Activated CD8-positive, alpha-beta T cell treated with anti-CD3 and anti-CD28 coated beads, Interleukin-2, amount 10 ng/mL, durations not matched to agents 7 days and 5 days (primary cell): ENCODE data around the gene MKX. TPM values are rescaled to one million over a fixed set of nuclear protein-coding genes. Genes with fewer than 3 reads are reported as not detected.

Source experiments
- ATAC-seq: fragments of 150-1000 bp; cut with Tn5 transposase; one replicate; pipeline ENCODE4 v1.10.0; 2021; ENCODE audit warnings: moderate library complexity
- CTCF ChIA-PET: fragments of 350-600 bp; sonication (Branson Sonifier 250); formaldehyde crosslinking; loops from one replicate; lab custom pipeline; 2021; ENCODE audit warnings: antibody characterized with exemption; lab: Charles Lee
- POLR2A ChIA-PET: fragments of 350-600 bp; sonication (Branson Sonifier 250); formaldehyde crosslinking; loops from one replicate; lab custom pipeline; 2021; ENCODE audit warnings: antibody characterized with exemption; lab: Charles Lee
- DNase-seq: peaks from one replicate; pipeline ENCODE4 v3.0.0-alpha.2; 2020
- H3K27ac Mint-ChIP-seq: one replicate; pipeline ENCODE4 v1.8.0; 2021; ENCODE audit warnings: mild to moderate bottlenecking, mixed read lengths
- H3K27me3 Mint-ChIP-seq: one replicate; pipeline ENCODE4 v1.8.0; 2021; ENCODE audit warnings: low read depth, mixed read lengths
- H3K36me3 Mint-ChIP-seq: one replicate; pipeline ENCODE4 v1.8.0; 2021; ENCODE audit warnings: low read depth, mixed read lengths
- H3K4me1 Mint-ChIP-seq: one replicate; pipeline ENCODE4 v1.8.0; 2021; ENCODE audit warnings: low read depth, mixed read lengths
- H3K4me3 Mint-ChIP-seq: one replicate; pipeline ENCODE4 v1.8.0; 2021; ENCODE audit warnings: mild to moderate bottlenecking, mixed read lengths
- H3K9me3 Mint-ChIP-seq: one replicate; pipeline ENCODE4 v1.8.0; 2022; ENCODE audit warnings: mixed read lengths; ENCODE audit not compliant: insufficient read depth
- total RNA-seq, 2 experiments: library from RNA; stranded (reverse); gene quantifications; one replicate each; pipeline ENCODE4 v1.2.3, GENCODE V29; 2021

The MKX gene
- total RNA-seq, 2 experiments from 2014 or later, result not detected

DNA sequence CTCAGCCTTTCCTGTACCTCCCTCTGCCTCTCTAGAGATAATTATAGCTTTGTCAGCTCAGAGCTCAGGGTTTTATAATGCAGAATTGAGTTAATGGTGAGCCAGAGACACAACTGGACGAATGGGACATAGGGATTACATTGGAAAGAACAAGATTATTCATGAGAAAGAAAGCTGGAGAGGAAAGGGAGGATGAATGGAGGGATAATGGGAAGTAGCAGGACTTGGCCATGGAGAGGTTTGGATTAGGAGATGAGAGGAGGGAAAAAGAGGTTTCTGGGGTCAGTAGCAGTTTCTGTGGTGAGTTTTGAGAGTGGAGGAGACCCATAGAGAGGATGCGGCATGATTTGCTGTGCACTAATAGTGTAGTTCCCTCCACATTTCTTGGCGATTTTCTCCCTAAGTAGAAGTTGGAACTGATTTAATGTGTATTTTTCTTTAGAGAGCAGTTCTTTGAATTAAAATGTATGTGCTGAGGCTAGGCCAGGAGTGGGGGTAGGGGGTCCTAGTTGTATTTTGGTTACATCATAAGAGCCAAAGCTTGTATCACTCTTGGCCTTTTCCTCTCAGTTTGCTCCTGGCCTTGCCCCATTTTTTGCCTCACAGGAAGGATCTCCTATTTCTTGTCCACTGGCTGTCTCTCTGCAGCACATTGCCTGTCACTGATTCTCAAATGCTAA lies 107.4 kb downstream of the MKX start:
- H3K27me3 Mint-ChIP-seq, result peaks cover 2% of the 10 kb centered on the region

GRCh38 chr10:27637601-27638000 lies 108.0 kb downstream of the MKX start:
- no peaks in the 10 kb centered on the region for H3K9me3 Mint-ChIP-seq
- ATAC-seq, result no peak
- H3K27me3 Mint-ChIP-seq, result no peaks in the 10 kb centered on the region
- H3K27ac Mint-ChIP-seq, result no peak overlapping the region
- CTCF ChIA-PET, result no interaction called here
- no peak for DNase-seq
- POLR2A ChIA-PET, result no interaction called here
- no peaks in the 10 kb centered on the region for H3K4me1 Mint-ChIP-seq
- H3K4me3 Mint-ChIP-seq, result no peak overlapping the region
- H3K36me3 Mint-ChIP-seq, result no peaks in the 10 kb centered on the region

More for the DNA sequence above, 107.4 kb downstream of the MKX start:
- no peak overlapping the region for H3K4me3 Mint-ChIP-seq
- no peaks in the 10 kb centered on the region for H3K36me3 Mint-ChIP-seq
- CTCF ChIA-PET, result no interaction called here
- DNase-seq (no peak), ATAC-seq (no peak)
- no peak overlapping the region for H3K27ac Mint-ChIP-seq
- H3K9me3 Mint-ChIP-seq, result no peaks in the 10 kb centered on the region
- POLR2A ChIA-PET, result no interaction called here
- H3K4me1 Mint-ChIP-seq, result no peaks in the 10 kb centered on the region

- ATAC-seq (no peak), DNase-seq (no peak)
- Mint-ChIP-seq H3K36me3 (no peaks in the 10 kb centered on the region), H3K27me3 (no peaks in the 10 kb centered on the region), H3K27ac (no peak overlapping the region), H3K4me3 (no peak overlapping the region), H3K4me1 (no peaks in the 10 kb centered on the region), H3K9me3 (no peaks in the 10 kb centered on the region)
- ChIA-PET POLR2A (no interaction called here), CTCF (no interaction called here)
Measured at GRCh38 chr10:27636816-27637215, 108.8 kb downstream of the MKX start.

- ATAC-seq, result no peak
- no peak overlapping the region for H3K4me3 Mint-ChIP-seq
- H3K36me3 Mint-ChIP-seq, result no peaks in the 10 kb centered on the region
- H3K27ac Mint-ChIP-seq, result no peak overlapping the region
- no peaks in the 10 kb centered on the region for H3K4me1 Mint-ChIP-seq
- no peaks in the 10 kb centered on the region for H3K27me3 Mint-ChIP-seq
- no peak for DNase-seq
- H3K9me3 Mint-ChIP-seq, result no peaks in the 10 kb centered on the region
- ChIA-PET POLR2A (no interaction called here), CTCF (no interaction called here)
Measured at GRCh38 chr10:27635699-27636270, 109.8 kb downstream of the MKX start.

- DNase-seq (no peak), ATAC-seq (no peak)
- Mint-ChIP-seq H3K27ac (no peak overlapping the region), H3K27me3 (no peaks in the 10 kb centered on the region), H3K4me1 (no peaks in the 10 kb centered on the region), H3K9me3 (no peaks in the 10 kb centered on the region), H3K4me3 (no peak overlapping the region), H3K36me3 (no peaks in the 10 kb centered on the region)
- CTCF ChIA-PET, result no interaction called here
- POLR2A ChIA-PET, result no interaction called here
Measured at GRCh38 chr10:27635290-27635689, 110.3 kb downstream of the MKX start.

DNA sequence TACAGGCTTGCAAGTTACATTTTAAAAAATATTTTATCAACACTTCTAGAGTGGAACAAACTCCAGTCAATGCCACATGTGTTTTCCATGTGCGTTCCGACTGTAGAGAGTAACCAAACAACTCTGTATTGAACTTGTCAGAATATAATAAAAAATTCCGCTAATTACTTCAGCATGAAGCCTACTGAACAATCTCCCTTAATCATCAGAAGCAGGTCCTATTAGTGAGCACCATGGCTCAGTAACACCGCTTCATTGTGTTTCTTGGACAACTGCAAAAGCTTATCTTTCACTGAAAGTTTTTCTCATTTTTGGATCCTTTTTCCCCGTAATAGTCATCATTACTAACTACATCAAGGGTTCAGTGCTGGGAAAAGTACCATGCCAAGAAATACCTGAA lies 117.0 kb downstream of the MKX start:
- DNase-seq, result no peak
- POLR2A ChIA-PET, result interaction anchor here (0.6 kb wide), 1 partner anchor 8 kb away, joined by 3 read pairs; no protein-coding TSS in a partner anchor
- Mint-ChIP-seq H3K27me3 (peaks cover 4% of the 10 kb centered on the region), H3K27ac (no peak overlapping the region), H3K4me3 (no peak overlapping the region), H3K4me1 (no peaks in the 10 kb centered on the region), H3K9me3 (no peaks in the 10 kb centered on the region), H3K36me3 (no peaks in the 10 kb centered on the region)
- CTCF ChIA-PET, result interaction anchor here (1.0 kb wide), 1 partner anchor 613 kb away, joined by 3 read pairs; no protein-coding TSS in a partner anchor
- no peak for ATAC-seq

DNA sequence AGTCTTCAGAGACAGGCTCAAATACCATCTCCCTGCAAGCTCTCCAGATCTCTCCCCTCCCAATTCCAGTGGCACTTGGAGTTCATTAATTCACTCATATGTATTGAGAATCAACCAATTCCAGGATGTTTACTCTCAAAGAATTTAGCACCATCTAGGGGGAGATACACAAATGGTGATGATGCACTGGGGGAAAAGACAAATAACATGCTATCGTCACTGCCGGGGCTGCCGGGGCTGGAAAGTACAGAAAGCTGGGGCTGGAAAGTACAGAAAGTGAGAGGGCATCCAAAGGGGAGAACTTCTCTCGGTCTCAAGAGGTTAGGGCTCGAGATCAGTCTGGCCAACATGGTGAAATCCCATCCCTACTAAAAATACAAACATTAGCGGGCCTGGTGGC lies 118.7 kb downstream of the MKX start:
- no peak for ATAC-seq
- no peaks in the 10 kb centered on the region for H3K9me3 Mint-ChIP-seq
- ChIA-PET CTCF (no interaction called here), POLR2A (no interaction called here)
- H3K27me3 Mint-ChIP-seq, result peaks cover 4% of the 10 kb centered on the region
- no peaks in the 10 kb centered on the region for H3K36me3 Mint-ChIP-seq
- H3K4me1 Mint-ChIP-seq, result no peaks in the 10 kb centered on the region
- no peak overlapping the region for H3K4me3 Mint-ChIP-seq
- no peak for DNase-seq
- H3K27ac Mint-ChIP-seq, result no peak overlapping the region

DNA sequence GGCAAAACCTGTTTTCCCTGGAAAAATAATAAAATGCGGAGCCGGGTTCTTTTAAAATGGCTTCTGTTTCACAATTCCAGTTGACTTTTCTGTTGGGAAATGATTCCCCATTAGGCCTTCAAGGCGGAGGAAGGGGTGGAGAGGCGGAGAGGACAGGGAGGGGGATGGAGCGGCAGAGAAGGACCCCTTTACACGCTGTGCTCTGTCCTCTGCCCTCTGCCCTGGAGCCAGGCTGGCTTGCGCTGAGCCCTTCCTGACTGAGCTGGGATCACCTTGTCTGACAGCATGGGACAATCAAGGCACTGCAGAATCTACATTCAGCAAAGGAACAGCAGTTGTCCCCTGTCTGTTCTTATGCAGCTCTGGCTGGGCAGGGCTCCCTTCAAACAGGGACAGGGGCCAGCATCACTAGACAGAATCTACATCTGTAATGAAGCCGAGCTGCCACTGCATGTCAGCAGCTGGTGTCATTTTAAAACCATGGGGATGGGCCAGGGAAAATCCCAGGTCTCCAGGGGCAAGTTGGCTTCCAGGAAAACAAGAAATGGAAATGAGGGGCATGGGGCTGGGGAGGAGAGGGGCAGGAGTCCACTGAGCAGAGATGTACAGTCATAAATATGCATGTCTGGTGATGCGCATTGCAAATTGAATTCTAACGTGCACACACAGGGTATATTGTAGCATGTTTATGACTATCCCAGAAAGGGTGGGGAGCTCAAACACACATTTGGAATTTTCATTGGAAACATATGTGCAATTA lies 120.0 kb downstream of the MKX start:
- ATAC-seq, result no peak
- Mint-ChIP-seq H3K36me3 (no peaks in the 10 kb centered on the region), H3K9me3 (no peaks in the 10 kb centered on the region), H3K27me3 (peaks cover 4% of the 10 kb centered on the region), H3K27ac (no peak overlapping the region), H3K4me1 (no peaks in the 10 kb centered on the region), H3K4me3 (no peak overlapping the region)
- POLR2A ChIA-PET, result no interaction called here
- CTCF ChIA-PET, result no interaction called here
- no peak for DNase-seq

DNA sequence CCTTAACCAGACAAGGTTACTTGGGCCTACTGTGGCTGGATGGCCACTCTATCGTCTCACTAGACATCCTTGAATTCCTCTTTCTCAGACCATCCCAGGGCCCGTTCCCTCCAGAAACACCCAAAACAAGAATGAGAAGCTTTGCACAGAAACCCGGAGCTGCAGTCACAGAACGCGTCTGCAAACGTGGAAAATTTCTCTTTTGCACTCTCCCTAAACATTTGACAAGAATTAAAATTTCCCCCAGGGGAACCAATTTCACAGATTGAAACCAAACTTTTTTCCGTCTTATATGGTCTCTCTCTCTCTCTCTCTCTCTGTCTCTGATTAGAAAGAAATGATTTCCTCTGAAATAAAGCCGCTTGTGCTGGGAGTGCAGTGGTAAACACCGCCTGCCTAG lies 120.7 kb downstream of the MKX start:
- ChIA-PET CTCF (no interaction called here), POLR2A (no interaction called here)
- no peaks in the 10 kb centered on the region for H3K36me3 Mint-ChIP-seq
- peaks cover 4% of the 10 kb centered on the region for H3K27me3 Mint-ChIP-seq
- no peaks in the 10 kb centered on the region for H3K9me3 Mint-ChIP-seq
- H3K27ac Mint-ChIP-seq, result no peak overlapping the region
- DNase-seq, result no peak
- no peak for ATAC-seq
- no peaks in the 10 kb centered on the region for H3K4me1 Mint-ChIP-seq
- H3K4me3 Mint-ChIP-seq, result no peak overlapping the region

Other genes with a start within 250 kb of the MKX start
- gene RAB18, start 241.5 kb downstream of the MKX start, total RNA-seq, result 10 to 100 TPM; 60.3 to 65.6 TPM